H9 (cell line): Measurements from ENCODE around the gene TMEM121. TPM values are rescaled to one million over a fixed set of nuclear protein-coding genes. Genes with fewer than 3 reads are reported as not detected.

Source experiments
- DNase-seq: peaks from one replicate; pipeline ENCODE4 v3.0.0-alpha.2; 2017
- H2AFZ ChIP-seq: one replicate; pipeline ENCODE4 v1.6.1; 2013; ENCODE audit warnings: mild to moderate bottlenecking, low read length, control low read depth, moderate library complexity
- H2AK5ac ChIP-seq: 2 replicates; pipeline ENCODE4 v1.6.1; 2013; ENCODE audit warnings: low read length, control low read depth, mixed read lengths; ENCODE audit not compliant: insufficient read length
- H2BK120ac ChIP-seq: one replicate; pipeline ENCODE4 v1.6.1; 2013; ENCODE audit warnings: low read depth, mild to moderate bottlenecking, low read length, control low read depth, inconsistent platforms; ENCODE audit not compliant: poor library complexity, severe bottlenecking
- H2BK12ac ChIP-seq: 2 replicates; pipeline ENCODE4 v1.6.1; 2013; ENCODE audit warnings: low read length, control low read depth, mixed read lengths, low read depth; ENCODE audit not compliant: insufficient read length
- H2BK15ac ChIP-seq: 2 replicates; pipeline ENCODE4 v1.6.1; 2013; ENCODE audit warnings: low read depth, low read length, control low read depth
- H2BK20ac ChIP-seq: one replicate; pipeline ENCODE4 v1.6.1; 2013; ENCODE audit warnings: low read depth, mild to moderate bottlenecking, low read length, control low read depth, inconsistent platforms; ENCODE audit not compliant: poor library complexity, severe bottlenecking
- H2BK5ac ChIP-seq: 2 replicates; pipeline ENCODE4 v1.6.1; 2013; ENCODE audit warnings: low read length, control low read depth, mixed read lengths; ENCODE audit not compliant: insufficient read length
- H3K14ac ChIP-seq: 2 replicates; pipeline ENCODE4 v1.6.1; 2013; ENCODE audit warnings: low read length, control low read depth; ENCODE audit not compliant: insufficient read depth
- H3K18ac ChIP-seq: 2 replicates; pipeline ENCODE4 v1.6.1; 2013; ENCODE audit warnings: low read depth, mild to moderate bottlenecking, mixed read lengths, low read length, control low read depth; ENCODE audit not compliant: insufficient read length
- H3K23ac ChIP-seq: 2 replicates; pipeline ENCODE4 v1.6.1; 2013; ENCODE audit warnings: low read length, control low read depth, mixed read lengths, low read depth; ENCODE audit not compliant: insufficient read length
- H3K23me2 ChIP-seq: 2 replicates; pipeline ENCODE4 v1.6.1; 2013; ENCODE audit warnings: low read depth, mild to moderate bottlenecking, mixed read lengths, low read length, control low read depth; ENCODE audit not compliant: insufficient read length, poor library complexity, severe bottlenecking
- H3K27ac ChIP-seq: 2 replicates; pipeline ENCODE4 v1.5.1; 2013; ENCODE audit warnings: low read length, control low read depth, mixed read lengths, low read depth; ENCODE audit not compliant: insufficient read length
- H3K27me3 ChIP-seq: 2 replicates; pipeline ENCODE4 v1.6.1; 2013; ENCODE audit warnings: low read length, control low read depth, inconsistent platforms; ENCODE audit not compliant: insufficient read depth
- H3K4ac ChIP-seq: 2 replicates; pipeline ENCODE4 v1.6.1; 2013; ENCODE audit warnings: low read depth, mild to moderate bottlenecking, control low read depth, inconsistent platforms, low read length, moderate library complexity
- H3K4me1 ChIP-seq: 2 replicates; pipeline ENCODE4 v1.6.1; 2013; ENCODE audit warnings: low read length, control low read depth, inconsistent platforms; ENCODE audit not compliant: insufficient read depth
- H3K4me2 ChIP-seq: 2 replicates; pipeline ENCODE4 v1.6.1; 2013; ENCODE audit warnings: low read length, control low read depth, mixed read lengths; ENCODE audit not compliant: insufficient read length, insufficient read depth
- H3K56ac ChIP-seq: 2 replicates; pipeline ENCODE4 v1.6.1; 2013; ENCODE audit warnings: low read depth, mild to moderate bottlenecking, mixed read lengths, low read length, control low read depth; ENCODE audit not compliant: insufficient read length
- H3K79me1 ChIP-seq: 2 replicates; pipeline ENCODE4 v1.6.1; 2013; ENCODE audit warnings: low read depth, mild to moderate bottlenecking, moderate library complexity, low read length, control low read depth, inconsistent platforms; ENCODE audit not compliant: insufficient read depth, poor library complexity, severe bottlenecking
- H3K79me2 ChIP-seq: 2 replicates; pipeline ENCODE4 v1.6.1; 2013; ENCODE audit warnings: low read length, control low read depth, inconsistent platforms; ENCODE audit not compliant: insufficient read depth
- H3K9ac ChIP-seq: 2 replicates; pipeline ENCODE4 v1.6.1; 2013; ENCODE audit warnings: low read length, control low read depth, mixed read lengths; ENCODE audit not compliant: insufficient read length; ENCODE audit errors: extremely low read depth
- H3K9me3 ChIP-seq: one replicate; pipeline ENCODE4 v1.6.1; 2013; ENCODE audit warnings: low read depth, low read length, inconsistent platforms; ENCODE audit not compliant: control insufficient read depth
- H3T11ph ChIP-seq: one replicate; pipeline ENCODE4 v1.6.1; 2013; ENCODE audit warnings: mild to moderate bottlenecking, low read length, control low read depth, inconsistent platforms
- H4K20me1 ChIP-seq: one replicate; pipeline ENCODE4 v1.6.1; 2013; ENCODE audit not compliant: control insufficient read depth, insufficient read length, insufficient read depth
- H4K5ac ChIP-seq: 2 replicates; pipeline ENCODE4 v1.6.1; 2013; ENCODE audit warnings: low read depth, mild to moderate bottlenecking, mixed read lengths, low read length, control low read depth; ENCODE audit not compliant: insufficient read length
- H4K8ac ChIP-seq: replicated peaks from 2 replicates; pipeline ENCODE4 v1.6.1; 2013; ENCODE audit warnings: low read length, control low read depth, mixed read lengths, low read depth; ENCODE audit not compliant: insufficient read length
- H4K91ac ChIP-seq: 2 replicates; pipeline ENCODE4 v1.6.1; 2013; ENCODE audit warnings: low read depth, mild to moderate bottlenecking, moderate library complexity, mixed read lengths, low read length, control low read depth; ENCODE audit not compliant: insufficient read length
- H3K27ac Mint-ChIP-seq, 3 experiments: 2 replicates in 2 of 3; 3 replicates in 1 of 3; pipeline ENCODE4 v1.8.0; 2020 to 2021; ENCODE audit warnings: mixed read lengths in 3 of 3, mild to moderate bottlenecking in 1 of 3, moderate library complexity in 1 of 3
- H3K27me3 Mint-ChIP-seq: 2 replicates; pipeline ENCODE4 v1.8.0; 2021; ENCODE audit warnings: low read depth, mild to moderate bottlenecking, moderate library complexity, mixed read lengths
- H3K36me3 Mint-ChIP-seq, 3 experiments: 2 replicates in 2 of 3; 3 replicates in 1 of 3; pipeline ENCODE4 v1.8.0; 2020 to 2021; ENCODE audit warnings: low read depth in 3 of 3, mixed read lengths in 3 of 3; ENCODE audit not compliant: insufficient read depth in 1 of 3
- H3K4me1 Mint-ChIP-seq, 2 experiments: 2 replicates each; pipeline ENCODE4 v1.8.0; 2020; ENCODE audit warnings: mixed read lengths in 2 of 2
- H3K4me3 Mint-ChIP-seq, 2 experiments: 2 replicates in 1 of 2; 3 replicates in 1 of 2; pipeline ENCODE4 v1.8.0; 2020 to 2021; ENCODE audit warnings: mild to moderate bottlenecking in 2 of 2, mixed read lengths in 2 of 2, moderate library complexity in 1 of 2
- H3K9me3 Mint-ChIP-seq, 2 experiments: 2 replicates in 1 of 2; 3 replicates in 1 of 2; pipeline ENCODE4 v1.8.0; 2020; ENCODE audit warnings: mild to moderate bottlenecking in 2 of 2, mixed read lengths in 2 of 2, moderate library complexity in 1 of 2
- CTCF ChIP-seq: fragments of 200-600 bp; sonication (generic); conservative IDR thresholded peaks from 3 replicates; pipeline ENCODE4 v1.8.0; 2021; ENCODE audit warnings: antibody characterized with exemption, mild to moderate bottlenecking
- WGBS: extraction: QIAGEN DNeasy Blood & Tissue Kit; methylation state at CpG from one replicate; pipeline ENCODE4 v1.1.7; 2013; ENCODE audit warnings: missing lambda C conversion rate, low lambda C conversion rate, mixed read lengths; ENCODE audit not compliant: insufficient read length; ENCODE audit errors: extremely low coverage; 5-methylcytosine and 5-hydroxymethylcytosine counted together
- total RNA-seq: library from RNA; stranded (reverse); gene quantifications from 2 replicates; pipeline ENCODE4 v1.2.1, GENCODE V29; 2021

Gene TMEM121
- total RNA-seq, 1 experiment from 2014 or later: 2.6 TPM

- peak within 1 kb of the TSS; percentile 82 for H3K14ac ChIP-seq
- H3K23me2 ChIP-seq: peaks cover 6% of the 10 kb centered on the region
- peaks cover 26% of the 10 kb centered on the region; the same call in 1 of the 2 replicates for H3K27me3 ChIP-seq
- H3K27ac ChIP-seq: no peak within 1 kb of the TSS
- no peak within 1 kb of the TSS for H2AFZ ChIP-seq
- H3K4me2 ChIP-seq: peak within 1 kb of the TSS; percentile 42
- peak; percentile 74 for TF ChIP-seq CTCF
- WGBS: no CpG with 5 or more reads among the region's 94 CpGs
- no peak within 1 kb of the TSS for H2BK12ac ChIP-seq
- no peak within 1 kb of the TSS for H3K4ac ChIP-seq
- H4K20me1 ChIP-seq: no peaks in the 10 kb centered on the region
- H3K23ac ChIP-seq: no peak within 1 kb of the TSS
- Mint-ChIP-seq H3K27me3 (peaks cover 37% of the 10 kb centered on the region), H3K9me3 (peaks cover 0 to 4% of the 10 kb centered on the region in 2 experiments; a peak in 1 of 5 replicates), H3K4me3 (peak within 1 kb of the TSS; percentile 83 to 88), H3K27ac (peak within 1 kb of the TSS; percentile 89 to 98 (median 94); a peak in 4 of 7 replicates), H3K36me3 (peaks cover 0 to 5% (median 0%) of the 10 kb centered on the region in 3 experiments; a peak in 2 of 7 replicates), H3K4me1 (peaks cover 4 to 14% of the 10 kb centered on the region in 2 experiments)
- H3K9ac ChIP-seq: no peak within 1 kb of the TSS
- no peak within 1 kb of the TSS for H4K91ac ChIP-seq
- no peak within 1 kb of the TSS for H2BK120ac ChIP-seq
- H3K79me2 ChIP-seq: no peaks in the 10 kb centered on the region
- H3K79me1 ChIP-seq: no peaks in the 10 kb centered on the region
- no peak within 1 kb of the TSS for H3T11ph ChIP-seq
- H3K18ac ChIP-seq: peak within 1 kb of the TSS; percentile 61
- H2AK5ac ChIP-seq: no peak within 1 kb of the TSS
- no peak within 1 kb of the TSS for H4K5ac ChIP-seq
- no peak within 1 kb of the TSS for H2BK20ac ChIP-seq
- no peak within 1 kb of the TSS for H2BK15ac ChIP-seq
- H2BK5ac ChIP-seq: no peak within 1 kb of the TSS
- H3K9me3 ChIP-seq: no peaks in the 10 kb centered on the region
- DNase-seq: peak; percentile 99
- no peak within 1 kb of the TSS for H3K56ac ChIP-seq
- H4K8ac ChIP-seq: no peak within 1 kb of the TSS
- no peaks in the 10 kb centered on the region for H3K4me1 ChIP-seq
Observed at GRCh38 chr14:105490572-105491365, 35.6 kb upstream of the TMEM121 start, which contains the start of gene TEDC1. TEDC1 (plus strand) TSS chr14:105491246; CDS start chr14:105491376, 130 bp downstream.
